Measurements from ENCODE around the gene DNAJB13. TPM values are rescaled to one million over a fixed set of nuclear protein-coding genes. Genes with fewer than 3 reads are reported as not detected.

DNAJB13 gene
- total RNA-seq, 1 experiment from 2014 or later: not detected

- H3K27ac Mint-ChIP-seq: no peak overlapping the region
- TF ChIP-seq CTCF (conservative IDR thresholded peaks at IDR 0.05): no peak
- no peak overlapping the region for H3K27ac ChIP-seq (ENCODE audit: insufficient read length, low read depth, low read length)
- no peak overlapping the region for H2BK12ac ChIP-seq (ENCODE audit: insufficient read length, low read depth, low read length)
- H3K23me2 ChIP-seq (ENCODE audit: insufficient read length, low read depth, low read length, poor library complexity, severe bottlenecking): no peaks in the 10 kb centered on the region
- no peak overlapping the region for H2BK120ac ChIP-seq (ENCODE audit: low read depth, low read length, poor library complexity, severe bottlenecking)
- H2BK15ac ChIP-seq (ENCODE audit: low read depth, low read length): no peak overlapping the region
- H3K9ac ChIP-seq (ENCODE audit: extremely low read depth, insufficient read length, low read length): no peak overlapping the region
- H3K23ac ChIP-seq (ENCODE audit: insufficient read length, low read depth, low read length): no peak overlapping the region
- no peak overlapping the region for H3K14ac ChIP-seq (ENCODE audit: insufficient read depth, low read length)
- no peaks in the 10 kb centered on the region for H3K79me1 ChIP-seq (ENCODE audit: insufficient read depth, low read depth, low read length, poor library complexity, severe bottlenecking)
- no peaks in the 10 kb centered on the region; a peak in 1 of 7 replicates for H3K36me3 Mint-ChIP-seq (ENCODE audit: insufficient read depth in 1 of 3, low read depth in 3 of 3)
- no peaks in the 10 kb centered on the region for H3K9me3 Mint-ChIP-seq
- H3T11ph ChIP-seq (ENCODE audit: low read length): no peak overlapping the region
- WGBS (ENCODE audit: extremely low coverage, insufficient read length, low lambda C conversion rate): no CpG with 5 or more reads among the region's 4 CpGs
- H3K18ac ChIP-seq (ENCODE audit: insufficient read length, low read depth, low read length): no peak overlapping the region
- H3K9me3 ChIP-seq (ENCODE audit: control insufficient read depth, low read depth, low read length): no peaks in the 10 kb centered on the region
- H3K56ac ChIP-seq (ENCODE audit: insufficient read length, low read depth, low read length): no peak overlapping the region
- no peak overlapping the region for H2AK5ac ChIP-seq (ENCODE audit: insufficient read length, low read length)
- no peak overlapping the region for H2AFZ ChIP-seq (ENCODE audit: low read length)
- H4K91ac ChIP-seq (ENCODE audit: insufficient read length, low read depth, low read length): no peak overlapping the region
- no peak for DNase-seq
- H3K27me3 Mint-ChIP-seq (ENCODE audit: low read depth): no peaks in the 10 kb centered on the region; the same call in 1 of the 2 replicates
- no peak overlapping the region for H3K4me3 Mint-ChIP-seq
- H2BK5ac ChIP-seq (ENCODE audit: insufficient read length, low read length): no peak overlapping the region
- H4K8ac ChIP-seq (replicated peaks; ENCODE audit: insufficient read length, low read depth, low read length): no peak overlapping the region
- H3K4me1 Mint-ChIP-seq: peaks cover 11 to 18% of the 10 kb centered on the region in 2 experiments
- no peaks in the 10 kb centered on the region for H3K79me2 ChIP-seq (ENCODE audit: insufficient read depth, low read length)
- H3K4ac ChIP-seq (ENCODE audit: low read depth, low read length): no peak overlapping the region
- H3K4me1 ChIP-seq (ENCODE audit: insufficient read depth, low read length): no peaks in the 10 kb centered on the region
- H3K4me2 ChIP-seq (ENCODE audit: insufficient read depth, insufficient read length, low read length): no peak overlapping the region
- no peak overlapping the region for H4K5ac ChIP-seq (ENCODE audit: insufficient read length, low read depth, low read length)
- no peaks in the 10 kb centered on the region for H3K27me3 ChIP-seq (ENCODE audit: insufficient read depth, low read length)
- H4K20me1 ChIP-seq (ENCODE audit: control insufficient read depth, insufficient read depth, insufficient read length): no peaks in the 10 kb centered on the region
- no peak overlapping the region for H2BK20ac ChIP-seq (ENCODE audit: low read depth, low read length, poor library complexity, severe bottlenecking)
Observed at GRCh38 chr11:74002832-74003231, 52.0 kb downstream of the DNAJB13 start.

Measured in H9 (cell line).